HG03575 (cell line): ENCODE results near the gene CNOT9.

Source experiments
- ATAC-seq: cut with Tn5 transposase; IDR thresholded peaks from one replicate; pipeline ENCODE4 v1.9.1; 2021; ENCODE audit not compliant: unreplicated experiment, insufficient number of reproducible peaks, low FRiP score; ENCODE audit errors: extremely low read depth

Gene CNOT9

DNA sequence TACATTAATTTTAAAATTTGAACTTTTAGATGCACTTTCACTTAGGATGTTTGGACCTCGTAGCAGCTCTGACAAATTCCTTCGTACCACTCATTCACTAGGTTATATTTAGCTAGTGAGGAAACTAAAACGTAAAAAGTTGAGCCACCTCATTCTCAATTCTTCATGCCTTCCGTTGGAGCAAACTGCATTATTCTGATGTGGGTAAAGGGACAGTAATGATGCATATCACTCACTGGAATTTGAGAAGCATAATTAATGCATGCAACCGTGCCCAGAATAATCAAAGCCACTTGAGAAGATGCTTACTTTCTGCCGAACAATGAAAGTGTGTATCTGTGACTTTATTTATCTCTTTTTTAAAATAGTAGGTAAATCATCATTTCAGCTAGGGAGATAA lies 2.2 kb downstream of the CNOT9 start:
- ATAC-seq: no peak

DNA sequence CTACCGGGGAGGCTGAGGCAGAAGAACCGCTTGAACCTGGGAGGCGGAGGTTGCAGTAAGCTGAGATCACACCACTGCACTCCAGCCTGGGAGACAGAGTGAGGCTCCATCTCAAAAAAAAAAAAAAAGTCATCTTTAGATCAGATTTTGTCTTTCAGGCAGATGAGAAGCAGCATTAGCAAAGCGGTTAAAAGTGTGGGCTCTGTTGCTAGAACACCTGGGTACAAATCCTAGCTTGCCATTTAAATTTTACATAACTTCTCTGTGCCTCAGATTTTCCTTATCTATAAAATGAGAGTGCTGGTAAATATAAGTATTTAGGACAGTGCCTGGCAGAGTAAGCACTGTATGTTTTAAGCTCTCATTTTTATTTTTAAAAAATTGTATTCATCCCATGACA lies 8.2 kb downstream of the CNOT9 start:
- no peak for ATAC-seq

DNA sequence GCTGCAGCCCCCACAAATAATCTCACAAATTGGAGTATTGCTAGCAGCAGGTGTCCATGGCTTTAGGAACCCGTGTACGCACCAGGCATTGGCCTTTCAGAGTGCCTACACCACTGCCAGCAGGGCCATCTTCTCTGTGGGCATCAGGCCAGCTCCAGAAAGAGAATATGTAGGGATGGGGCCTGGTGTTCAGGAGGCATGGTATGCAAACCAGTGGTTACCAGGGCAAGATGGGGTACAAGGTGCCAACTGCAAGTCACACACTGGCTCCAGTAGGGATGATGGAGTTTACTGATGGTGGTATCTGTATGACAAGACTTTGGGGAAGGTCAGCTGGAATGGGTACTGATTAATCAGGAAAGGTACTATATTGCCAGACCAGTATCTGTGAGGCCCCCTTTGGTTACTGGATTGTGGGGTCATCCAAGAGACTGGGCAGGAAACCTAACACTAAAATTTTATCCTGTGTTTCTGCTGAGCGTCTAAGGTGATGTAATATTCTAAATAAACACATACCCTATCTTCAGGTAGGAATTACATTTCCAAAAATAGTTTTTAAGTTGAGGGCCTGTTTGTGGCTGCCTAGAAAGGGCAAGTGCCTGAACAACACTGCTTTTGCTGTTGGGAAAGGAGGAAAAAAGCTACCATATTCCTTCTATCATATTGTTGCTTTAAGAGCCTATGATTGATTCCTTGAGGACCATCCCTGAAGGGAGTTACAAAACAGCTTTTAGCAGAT lies 9.0 kb downstream of the CNOT9 start:
- no peak for ATAC-seq

DNA sequence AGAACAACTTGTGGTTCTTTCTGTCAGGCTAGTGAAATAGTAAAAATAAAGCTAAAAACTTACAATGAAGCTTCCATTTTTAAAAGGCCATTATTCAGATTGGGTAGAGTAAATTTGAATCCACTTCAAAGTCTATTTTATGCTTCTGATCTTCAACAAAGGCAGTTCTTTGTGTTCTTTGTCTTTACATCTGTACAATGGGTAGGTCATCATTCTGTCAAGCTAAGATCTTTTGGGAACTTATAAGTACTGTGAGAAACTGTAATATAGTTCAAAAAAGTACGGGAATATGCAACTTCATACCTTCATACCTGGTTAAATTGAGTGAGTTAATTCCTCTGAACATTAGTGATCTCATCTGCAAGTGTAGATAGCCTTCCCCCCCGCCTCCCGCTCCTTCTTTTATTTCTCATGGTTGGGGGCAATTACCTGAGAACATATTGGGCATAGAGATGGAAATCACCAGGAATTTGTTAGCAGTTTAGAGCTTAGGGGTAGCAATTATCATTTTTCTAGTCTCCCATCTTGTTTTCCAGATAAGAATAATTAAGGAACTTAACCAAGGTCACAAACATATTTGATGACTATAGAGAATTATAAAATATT lies 9.7 kb downstream of the CNOT9 start:
- no peak for ATAC-seq

DNA sequence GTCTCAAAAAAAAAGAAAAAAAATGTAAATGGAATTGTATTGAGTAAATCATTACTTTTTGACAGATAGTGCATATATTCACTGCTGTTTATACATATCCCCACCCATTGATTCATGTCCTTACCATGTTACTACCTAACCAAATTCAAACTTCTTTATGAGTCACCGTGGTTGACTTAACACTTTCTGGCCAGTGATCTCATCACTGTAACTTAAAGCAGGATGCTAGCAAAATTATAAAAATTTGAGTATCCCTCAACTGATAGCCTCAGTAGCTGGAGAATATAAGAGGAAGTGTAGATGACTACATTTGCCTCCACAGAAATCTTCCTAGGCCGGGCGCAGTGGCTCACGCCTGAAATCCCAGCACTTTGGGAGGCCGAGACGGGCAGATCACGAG lies 13.4 kb downstream of the CNOT9 start:
- ATAC-seq: peak; percentile 75

DNA sequence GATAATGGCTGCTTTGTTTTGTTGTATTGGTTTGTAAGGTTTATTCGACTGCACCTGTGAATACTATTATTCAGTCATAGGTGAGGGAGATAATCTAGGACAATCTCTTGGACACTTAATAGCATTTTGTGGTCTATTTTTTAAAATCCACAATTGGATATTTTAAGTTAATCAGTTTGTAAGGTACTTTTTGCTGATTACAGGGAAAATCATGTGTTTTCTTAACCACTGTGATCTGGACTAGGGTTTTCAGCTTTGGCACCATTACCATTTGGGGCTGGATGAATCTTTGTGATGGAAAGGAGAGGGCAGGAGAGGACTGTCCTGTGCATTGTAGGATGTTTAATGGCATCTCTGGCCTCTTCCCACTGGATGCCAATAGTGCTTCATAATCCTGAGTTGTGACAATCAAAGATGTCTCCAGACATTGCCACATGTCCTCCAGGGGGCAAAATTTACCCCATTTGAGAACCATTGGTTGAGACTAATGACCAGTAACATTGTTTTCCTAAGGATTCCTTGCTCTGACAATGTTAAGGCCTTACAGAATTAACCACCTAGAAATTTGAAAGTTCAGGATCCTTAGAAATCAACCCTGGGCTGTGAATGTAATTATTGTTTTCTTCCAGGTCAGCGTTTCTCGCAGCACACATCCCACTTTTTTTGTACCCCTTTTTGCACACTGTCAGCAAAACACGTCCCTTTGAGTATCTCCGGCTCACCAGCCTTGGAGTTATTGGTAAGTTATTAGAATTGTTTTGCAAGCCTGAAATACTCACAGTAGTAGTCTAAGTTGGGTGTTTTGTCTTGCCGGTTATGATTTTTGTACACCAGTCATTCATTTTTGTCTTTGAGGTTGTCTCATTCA lies 15.6 kb downstream of the CNOT9 start:
- no peak for ATAC-seq

DNA sequence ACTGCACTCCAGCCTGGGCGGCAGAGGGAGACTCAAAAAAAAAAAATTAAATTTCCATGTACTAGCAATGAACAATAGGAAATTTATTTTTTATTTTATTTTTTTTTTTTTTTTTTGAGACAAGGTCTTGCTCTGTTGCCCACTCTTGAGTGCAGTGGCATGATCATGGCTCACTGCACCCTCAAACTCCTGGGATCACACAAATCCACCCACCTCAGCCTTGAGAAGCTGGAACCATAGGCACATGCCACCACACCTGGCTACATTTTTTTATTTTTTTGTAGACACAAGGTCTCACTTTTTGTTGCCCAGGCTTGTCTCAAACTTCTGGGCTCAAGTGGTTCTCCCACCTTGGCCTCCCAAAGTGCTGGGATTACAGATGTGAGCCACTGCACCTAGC lies 16.9 kb downstream of the CNOT9 start:
- no peak for ATAC-seq

DNA sequence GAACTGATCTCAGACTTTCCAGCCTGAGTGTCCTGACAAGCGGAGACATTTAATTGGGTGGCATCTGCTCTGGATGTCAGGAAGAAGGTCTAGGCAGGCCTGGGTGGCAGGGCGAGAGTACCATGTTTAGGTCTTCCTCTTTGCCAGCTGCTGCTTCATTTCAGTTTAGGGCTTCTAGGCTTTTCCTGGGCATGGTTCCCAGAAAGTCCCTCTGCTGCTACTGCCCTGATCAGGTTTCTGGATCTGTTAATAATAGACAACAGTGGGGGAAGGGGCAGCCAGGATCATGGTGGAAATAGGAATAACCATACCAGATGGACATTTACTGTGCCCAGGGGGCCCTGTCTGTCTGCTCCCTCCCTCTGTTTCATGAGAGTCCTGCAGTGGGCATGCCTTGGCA lies 36.8 kb downstream of the CNOT9 start:
- no peak for ATAC-seq

DNA sequence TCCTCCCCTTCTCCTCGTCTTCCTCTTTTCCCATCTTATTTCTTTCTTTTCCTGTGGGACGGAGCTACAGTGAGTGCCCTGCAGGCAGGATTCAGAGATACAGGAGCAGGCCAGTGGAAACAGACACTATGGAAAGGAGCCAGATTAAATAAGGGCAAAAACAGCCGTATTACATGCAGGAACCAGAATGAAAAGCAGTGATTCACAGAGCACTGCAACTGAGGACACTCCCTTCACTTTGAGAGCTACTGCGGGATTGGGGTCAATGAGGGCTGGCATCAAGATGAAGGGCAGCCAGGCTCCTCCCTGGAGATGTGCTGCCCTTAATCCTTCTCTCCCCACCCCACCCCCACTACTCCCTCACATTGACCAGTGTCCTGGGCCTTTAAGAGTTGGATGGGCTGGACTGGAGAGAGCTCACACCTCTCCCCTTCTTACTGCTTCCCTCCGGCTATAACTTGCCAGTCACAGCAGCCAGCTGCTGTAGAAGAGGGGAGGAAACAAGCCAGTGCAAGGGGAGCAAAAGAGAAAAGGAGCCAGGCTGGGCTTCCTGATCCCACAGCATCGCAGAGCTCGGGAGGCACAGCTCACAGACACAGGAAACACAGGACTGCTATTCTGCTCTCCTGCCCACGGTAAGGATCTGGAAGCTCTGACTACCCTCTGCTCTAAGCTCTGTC lies 38.9 kb downstream of the CNOT9 start, which contains the start of gene PLCD4:
TSS of gene PLCD4 (plus strand) at position 464 of the 680 bp plus-strand sequence. CDS start 7,841 bp downstream, outside the sequence.
- no peak for ATAC-seq

DNA sequence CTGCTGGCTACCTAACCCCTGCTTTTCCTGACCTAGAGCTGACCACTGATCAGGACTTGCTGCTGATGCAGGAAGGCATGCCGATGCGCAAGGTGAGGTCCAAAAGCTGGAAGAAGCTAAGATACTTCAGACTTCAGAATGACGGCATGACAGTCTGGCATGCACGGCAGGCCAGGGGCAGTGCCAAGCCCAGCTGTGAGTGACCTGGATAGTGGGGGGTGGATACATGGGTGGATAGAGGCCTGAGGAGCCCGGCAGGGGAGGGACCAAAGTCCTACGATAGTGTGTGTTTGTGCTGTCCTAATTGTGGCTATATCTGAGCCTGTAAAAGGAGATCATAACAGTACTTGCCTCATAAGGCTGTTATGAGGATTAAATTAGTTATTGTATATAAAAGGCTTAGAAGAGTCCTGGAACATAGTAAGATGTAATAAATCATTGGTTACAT lies 47.3 kb downstream of the CNOT9 start:
- no peak for ATAC-seq

DNA sequence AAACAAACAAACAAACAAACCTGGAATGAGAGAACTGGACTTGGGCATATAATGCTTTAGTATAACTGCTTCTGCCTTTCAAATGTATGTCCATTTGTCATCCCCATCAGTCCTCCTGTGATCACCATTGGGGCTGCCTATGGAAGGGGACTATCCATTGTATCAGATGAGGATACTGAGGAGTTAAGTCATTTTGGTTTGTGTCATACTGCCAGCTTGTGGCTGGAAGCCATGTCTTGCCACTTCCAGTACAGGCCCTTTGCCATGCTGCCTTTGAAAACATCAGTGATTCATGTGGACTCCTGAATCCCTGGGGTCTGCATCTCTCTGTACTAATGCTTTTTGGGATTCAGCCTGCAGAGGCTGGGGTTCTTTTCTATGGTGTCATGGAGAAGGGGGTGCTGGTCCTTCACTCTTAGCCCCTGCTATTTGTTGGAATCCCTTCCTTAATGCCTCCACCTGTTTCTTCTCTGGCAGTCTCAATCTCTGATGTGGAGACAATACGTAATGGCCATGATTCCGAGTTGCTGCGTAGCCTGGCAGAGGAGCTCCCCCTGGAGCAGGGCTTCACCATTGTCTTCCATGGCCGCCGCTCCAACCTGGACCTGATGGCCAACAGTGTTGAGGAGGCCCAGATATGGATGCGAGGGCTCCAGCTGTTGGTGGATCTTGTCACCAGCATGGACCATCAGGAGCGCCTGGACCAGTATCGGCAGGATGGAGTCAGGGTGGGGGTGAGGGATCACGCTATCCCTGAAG lies 49.6 kb downstream of the CNOT9 start:
- no peak for ATAC-seq

DNA sequence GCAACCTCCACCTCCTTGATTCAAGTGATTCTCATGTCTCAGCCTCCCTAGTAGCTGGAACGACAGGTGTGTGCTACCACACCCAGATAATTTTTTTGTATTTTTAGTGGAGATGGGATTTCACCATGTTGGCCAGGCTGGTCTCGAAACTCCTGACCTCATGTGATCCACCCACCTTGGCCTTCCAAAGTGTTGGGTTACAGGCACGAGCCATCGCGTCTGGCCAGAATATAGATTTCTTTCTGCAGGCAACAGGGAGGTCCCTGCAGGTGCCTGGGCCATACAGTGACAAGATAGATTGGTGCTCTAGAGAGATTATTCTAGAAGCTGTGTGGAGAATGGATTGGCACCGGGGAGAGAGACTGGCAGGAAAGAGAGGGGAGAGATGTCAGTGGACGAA lies 52.4 kb downstream of the CNOT9 start:
- no peak for ATAC-seq

DNA sequence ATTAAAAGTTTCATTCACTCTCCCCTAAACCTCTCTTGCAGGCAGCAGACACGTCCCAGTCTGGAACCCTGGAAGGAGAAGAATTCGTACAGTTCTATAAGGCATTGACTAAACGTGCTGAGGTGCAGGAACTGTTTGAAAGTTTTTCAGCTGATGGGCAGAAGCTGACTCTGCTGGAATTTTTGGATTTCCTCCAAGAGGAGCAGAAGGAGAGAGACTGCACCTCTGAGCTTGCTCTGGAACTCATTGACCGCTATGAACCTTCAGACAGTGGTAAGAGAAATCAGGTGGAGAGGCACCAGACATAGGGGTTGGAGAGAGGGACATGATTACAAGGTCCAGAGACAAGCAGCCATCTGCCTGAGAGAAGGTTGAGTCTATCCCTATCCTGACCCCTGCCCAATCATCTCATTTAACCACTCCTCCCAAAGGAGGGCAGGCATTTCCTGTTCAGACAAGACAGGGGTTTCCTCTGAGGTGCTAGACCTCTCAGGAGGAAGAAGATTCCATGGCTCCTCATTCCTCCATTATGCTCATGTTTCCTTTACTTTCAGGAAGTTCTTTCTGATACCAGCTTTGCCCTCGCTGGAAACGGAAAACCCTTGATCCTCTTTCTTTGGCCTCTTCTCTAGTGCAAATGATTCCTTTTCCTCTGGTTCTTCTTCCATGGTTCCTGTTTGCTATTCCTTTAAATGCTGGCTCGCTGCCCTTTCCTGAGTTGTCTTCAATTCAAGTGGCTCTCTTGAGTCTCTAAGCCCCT lies 54.1 kb downstream of the CNOT9 start:
- no peak for ATAC-seq

DNA sequence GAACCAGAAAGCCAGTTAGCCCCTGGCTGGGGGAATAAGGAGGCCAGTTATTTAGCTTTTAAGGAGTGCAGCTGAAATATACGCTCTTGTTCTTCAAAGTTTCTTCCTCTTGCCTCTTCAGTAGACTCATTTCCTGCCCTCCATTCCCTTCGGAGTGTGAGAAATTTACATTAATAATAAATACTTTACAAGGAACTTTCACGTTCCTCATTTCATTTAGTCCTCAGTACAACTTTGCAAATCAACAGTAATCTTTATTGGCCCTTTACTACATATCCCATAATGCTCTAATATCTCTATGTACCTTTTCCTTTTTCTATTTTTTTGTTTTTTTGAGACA lies 54.7 kb downstream of the CNOT9 start:
- no peak for ATAC-seq

DNA sequence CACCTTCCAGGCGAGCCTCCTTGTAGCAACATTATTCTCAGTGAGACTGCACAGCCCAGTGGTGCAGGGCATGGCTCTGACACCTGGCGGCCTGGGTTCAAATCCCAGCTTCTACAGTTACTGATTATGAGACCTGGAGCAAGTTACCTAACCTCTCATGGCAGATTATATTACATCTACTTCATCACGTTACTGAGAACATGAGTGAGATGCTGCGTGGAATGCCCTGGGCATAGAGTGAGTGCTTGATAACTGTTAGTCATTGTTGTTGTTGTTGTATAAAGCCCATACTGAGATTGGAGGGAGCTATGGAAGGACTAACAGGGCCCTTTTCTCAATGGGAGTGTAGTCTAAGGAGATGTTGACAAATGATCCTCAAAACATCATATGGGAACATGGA lies 57.7 kb downstream of the CNOT9 start:
- ATAC-seq: no peak

DNA sequence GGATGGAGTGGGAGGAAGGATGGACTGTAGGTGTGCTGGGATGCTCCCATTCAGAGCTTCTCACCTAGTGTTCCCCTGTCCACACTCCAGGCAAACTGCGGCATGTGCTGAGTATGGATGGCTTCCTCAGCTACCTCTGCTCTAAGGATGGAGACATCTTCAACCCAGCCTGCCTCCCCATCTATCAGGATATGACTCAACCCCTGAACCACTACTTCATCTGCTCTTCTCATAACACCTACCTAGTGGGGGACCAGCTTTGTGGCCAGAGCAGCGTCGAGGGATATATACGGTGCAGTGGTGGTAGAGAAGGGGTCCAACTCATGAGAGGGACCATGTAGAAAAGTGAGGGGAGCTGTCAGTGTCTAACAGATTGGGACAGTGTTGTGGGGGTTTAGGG lies 59.3 kb downstream of the CNOT9 start:
- no peak for ATAC-seq

DNA sequence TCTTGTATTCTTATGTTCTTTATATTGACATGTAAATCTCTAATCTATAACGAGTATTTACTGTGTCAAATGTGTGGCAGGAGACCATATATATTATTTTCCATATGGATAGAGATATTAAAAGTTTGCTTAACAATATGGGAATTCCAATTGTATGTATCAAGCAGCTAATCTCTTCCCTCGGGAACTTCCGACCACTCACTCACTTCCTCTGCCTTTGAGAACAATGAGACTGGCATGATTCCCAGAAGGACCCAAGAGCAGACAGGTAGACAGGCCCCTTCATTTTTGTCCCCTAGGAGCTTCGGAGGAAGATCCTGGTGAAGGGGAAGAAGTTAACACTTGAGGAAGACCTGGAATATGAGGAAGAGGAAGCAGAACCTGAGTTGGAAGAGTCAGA lies 63.2 kb downstream of the CNOT9 start:
- no peak for ATAC-seq

DNA sequence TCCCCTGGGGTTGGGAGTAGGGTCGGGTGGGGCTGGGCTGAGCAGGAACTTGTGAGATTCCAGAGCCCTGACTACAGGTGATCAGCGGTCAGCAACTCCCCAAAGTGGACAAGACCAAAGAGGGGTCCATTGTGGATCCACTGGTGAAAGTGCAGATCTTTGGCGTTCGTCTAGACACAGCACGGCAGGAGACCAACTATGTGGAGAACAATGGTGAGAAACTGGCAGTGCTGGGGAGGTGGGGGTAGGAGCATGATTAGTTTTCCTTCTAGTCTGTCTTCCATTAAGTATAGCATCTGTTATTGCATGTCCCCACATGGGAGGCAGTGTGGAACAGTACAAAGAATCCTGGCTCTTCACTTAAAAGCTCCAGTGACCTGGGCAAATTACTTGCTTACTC lies 67.1 kb downstream of the CNOT9 start:
- no peak for ATAC-seq
